ENCODE measurements around the gene ARFGAP2.

GRCh38 chr11:47201015-47201414 is 24.3 kb upstream of the ARFGAP2 start:
- TF ChIP-seq CTCF (IDR thresholded peaks at IDR 0.05; ENCODE audit: insufficient read depth, low read length, poor library complexity, severe bottlenecking): no peak
- TF ChIP-seq EZH2phosphoT487 (conservative IDR thresholded peaks at IDR 0.05; ENCODE audit: low read length): no peak

Data from SU-DHL-6 (cell line).